ENCODE results near the gene IQCM.

IQCM gene

DNA sequence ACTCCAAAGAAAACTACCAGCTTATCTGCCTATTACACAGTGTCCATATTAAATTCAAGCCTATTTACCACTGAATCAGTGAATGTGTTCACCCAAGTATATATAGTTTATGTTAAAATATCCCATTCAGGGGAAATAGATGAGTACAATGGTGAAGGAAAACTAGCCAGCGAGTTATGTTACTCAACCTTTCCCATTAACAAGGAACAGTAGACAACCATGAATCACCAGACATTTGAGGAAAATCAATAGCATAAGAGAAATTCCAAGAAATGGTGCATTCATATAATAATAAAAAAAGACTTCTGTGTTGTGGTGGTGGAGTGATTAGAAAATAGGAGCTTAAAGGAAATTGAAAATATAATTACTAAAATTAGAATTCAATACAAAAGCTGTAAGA lies 21.3 kb downstream of the IQCM start:
- Histone ChIP-seq H3K27ac (replicated peaks) (no peak overlapping the region), H3K27me3 (ENCODE audit: insufficient read depth, poor library complexity, severe bottlenecking) (no peaks in the 10 kb centered on the region), H3K4me3 (replicated peaks; ENCODE audit: insufficient read depth, low read length) (no peak overlapping the region)
- no peak for DNase-seq (ENCODE audit: low read depth in 1 of 2, low spot score in 1 of 2)
- TF ChIP-seq GABPA (IDR thresholded peaks at IDR 0.05; ENCODE audit: low read depth) = no peak
- no peak for TF ChIP-seq POLR2AphosphoS5 (IDR thresholded peaks at IDR 0.05; ENCODE audit: low read depth)
- TF ChIP-seq, protein P1, sequence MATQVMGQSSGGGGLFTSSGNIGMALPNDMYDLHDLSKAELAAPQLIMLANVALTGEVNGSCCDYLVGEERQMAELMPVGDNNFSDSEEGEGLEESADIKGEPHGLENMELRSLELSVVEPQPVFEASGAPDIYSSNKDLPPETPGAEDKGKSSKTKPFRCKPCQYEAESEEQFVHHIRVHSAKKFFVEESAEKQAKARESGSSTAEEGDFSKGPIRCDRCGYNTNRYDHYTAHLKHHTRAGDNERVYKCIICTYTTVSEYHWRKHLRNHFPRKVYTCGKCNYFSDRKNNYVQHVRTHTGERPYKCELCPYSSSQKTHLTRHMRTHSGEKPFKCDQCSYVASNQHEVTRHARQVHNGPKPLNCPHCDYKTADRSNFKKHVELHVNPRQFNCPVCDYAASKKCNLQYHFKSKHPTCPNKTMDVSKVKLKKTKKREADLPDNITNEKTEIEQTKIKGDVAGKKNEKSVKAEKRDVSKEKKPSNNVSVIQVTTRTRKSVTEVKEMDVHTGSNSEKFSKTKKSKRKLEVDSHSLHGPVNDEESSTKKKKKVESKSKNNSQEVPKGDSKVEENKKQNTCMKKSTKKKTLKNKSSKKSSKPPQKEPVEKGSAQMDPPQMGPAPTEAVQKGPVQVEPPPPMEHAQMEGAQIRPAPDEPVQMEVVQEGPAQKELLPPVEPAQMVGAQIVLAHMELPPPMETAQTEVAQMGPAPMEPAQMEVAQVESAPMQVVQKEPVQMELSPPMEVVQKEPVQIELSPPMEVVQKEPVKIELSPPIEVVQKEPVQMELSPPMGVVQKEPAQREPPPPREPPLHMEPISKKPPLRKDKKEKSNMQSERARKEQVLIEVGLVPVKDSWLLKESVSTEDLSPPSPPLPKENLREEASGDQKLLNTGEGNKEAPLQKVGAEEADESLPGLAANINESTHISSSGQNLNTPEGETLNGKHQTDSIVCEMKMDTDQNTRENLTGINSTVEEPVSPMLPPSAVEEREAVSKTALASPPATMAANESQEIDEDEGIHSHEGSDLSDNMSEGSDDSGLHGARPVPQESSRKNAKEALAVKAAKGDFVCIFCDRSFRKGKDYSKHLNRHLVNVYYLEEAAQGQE (IDR thresholded peaks at IDR 0.05; ENCODE audit: insufficient replicate concordance, low read depth) = no peak
- TF ChIP-seq CTCF (IDR thresholded peaks at IDR 0.05; ENCODE audit: insufficient read depth, low read length) = no peak
- no peak for TF ChIP-seq SPI1 (IDR thresholded peaks at IDR 0.05; ENCODE audit: borderline replicate concordance, low read depth)

GRCh38 chr4:149793459-149793858 lies 22.2 kb downstream of the IQCM start:
- TF ChIP-seq GABPA (IDR thresholded peaks at IDR 0.05; ENCODE audit: low read depth) = no peak
- TF ChIP-seq, protein P1 (IDR thresholded peaks at IDR 0.05; ENCODE audit: insufficient replicate concordance, low read depth) = no peak
- no peak for TF ChIP-seq POLR2AphosphoS5 (IDR thresholded peaks at IDR 0.05; ENCODE audit: low read depth)
- no peak for TF ChIP-seq SPI1 (IDR thresholded peaks at IDR 0.05; ENCODE audit: borderline replicate concordance, low read depth)
- TF ChIP-seq CTCF (IDR thresholded peaks at IDR 0.05; ENCODE audit: insufficient read depth, low read length) = no peak
- Histone ChIP-seq H3K27ac (replicated peaks) (no peak overlapping the region), H3K4me3 (replicated peaks; ENCODE audit: insufficient read depth, low read length) (no peak overlapping the region), H3K27me3 (ENCODE audit: insufficient read depth, poor library complexity, severe bottlenecking) (no peaks in the 10 kb centered on the region)
- DNase-seq (ENCODE audit: low read depth in 1 of 2, low spot score in 1 of 2) = no peak

- no peak for DNase-seq (ENCODE audit: low read depth in 1 of 2, low spot score in 1 of 2)
- Histone ChIP-seq H3K27me3 (ENCODE audit: insufficient read depth, poor library complexity, severe bottlenecking) (no peaks in the 10 kb centered on the region), H3K27ac (replicated peaks) (no peak overlapping the region), H3K4me3 (replicated peaks; ENCODE audit: insufficient read depth, low read length) (no peak overlapping the region)
- TF ChIP-seq, protein P1 (IDR thresholded peaks at IDR 0.05; ENCODE audit: insufficient replicate concordance, low read depth) = no peak
- TF ChIP-seq POLR2AphosphoS5 (IDR thresholded peaks at IDR 0.05; ENCODE audit: low read depth) = no peak
These were observed 23.8 kb downstream of the IQCM start for GRCh38 chr4:149791851-149792250.

Measured in HL-60 (cell line).